H9 (cell line): ENCODE data around the gene BPIFB6. TPM values are rescaled to one million over a fixed set of nuclear protein-coding genes. Genes with fewer than 3 reads are reported as not detected.

Source experiments
- DNase-seq: peaks from one replicate; pipeline ENCODE4 v3.0.0-alpha.2; 2017
- H2AFZ ChIP-seq: one replicate; pipeline ENCODE4 v1.6.1; 2013; ENCODE audit warnings: mild to moderate bottlenecking, low read length, control low read depth, moderate library complexity
- H2AK5ac ChIP-seq: 2 replicates; pipeline ENCODE4 v1.6.1; 2013; ENCODE audit warnings: low read length, control low read depth, mixed read lengths; ENCODE audit not compliant: insufficient read length
- H2BK120ac ChIP-seq: one replicate; pipeline ENCODE4 v1.6.1; 2013; ENCODE audit warnings: low read depth, mild to moderate bottlenecking, low read length, control low read depth, inconsistent platforms; ENCODE audit not compliant: poor library complexity, severe bottlenecking
- H2BK12ac ChIP-seq: 2 replicates; pipeline ENCODE4 v1.6.1; 2013; ENCODE audit warnings: low read length, control low read depth, mixed read lengths, low read depth; ENCODE audit not compliant: insufficient read length
- H2BK15ac ChIP-seq: 2 replicates; pipeline ENCODE4 v1.6.1; 2013; ENCODE audit warnings: low read depth, low read length, control low read depth
- H2BK20ac ChIP-seq: one replicate; pipeline ENCODE4 v1.6.1; 2013; ENCODE audit warnings: low read depth, mild to moderate bottlenecking, low read length, control low read depth, inconsistent platforms; ENCODE audit not compliant: poor library complexity, severe bottlenecking
- H2BK5ac ChIP-seq: 2 replicates; pipeline ENCODE4 v1.6.1; 2013; ENCODE audit warnings: low read length, control low read depth, mixed read lengths; ENCODE audit not compliant: insufficient read length
- H3K14ac ChIP-seq: 2 replicates; pipeline ENCODE4 v1.6.1; 2013; ENCODE audit warnings: low read length, control low read depth; ENCODE audit not compliant: insufficient read depth
- H3K18ac ChIP-seq: 2 replicates; pipeline ENCODE4 v1.6.1; 2013; ENCODE audit warnings: low read depth, mild to moderate bottlenecking, mixed read lengths, low read length, control low read depth; ENCODE audit not compliant: insufficient read length
- H3K23ac ChIP-seq: 2 replicates; pipeline ENCODE4 v1.6.1; 2013; ENCODE audit warnings: low read length, control low read depth, mixed read lengths, low read depth; ENCODE audit not compliant: insufficient read length
- H3K23me2 ChIP-seq: 2 replicates; pipeline ENCODE4 v1.6.1; 2013; ENCODE audit warnings: low read depth, mild to moderate bottlenecking, mixed read lengths, low read length, control low read depth; ENCODE audit not compliant: insufficient read length, poor library complexity, severe bottlenecking
- H3K27ac ChIP-seq: 2 replicates; pipeline ENCODE4 v1.5.1; 2013; ENCODE audit warnings: low read length, control low read depth, mixed read lengths, low read depth; ENCODE audit not compliant: insufficient read length
- H3K27me3 ChIP-seq: 2 replicates; pipeline ENCODE4 v1.6.1; 2013; ENCODE audit warnings: low read length, control low read depth, inconsistent platforms; ENCODE audit not compliant: insufficient read depth
- H3K4ac ChIP-seq: 2 replicates; pipeline ENCODE4 v1.6.1; 2013; ENCODE audit warnings: low read depth, mild to moderate bottlenecking, control low read depth, inconsistent platforms, low read length, moderate library complexity
- H3K4me1 ChIP-seq: 2 replicates; pipeline ENCODE4 v1.6.1; 2013; ENCODE audit warnings: low read length, control low read depth, inconsistent platforms; ENCODE audit not compliant: insufficient read depth
- H3K4me2 ChIP-seq: 2 replicates; pipeline ENCODE4 v1.6.1; 2013; ENCODE audit warnings: low read length, control low read depth, mixed read lengths; ENCODE audit not compliant: insufficient read length, insufficient read depth
- H3K56ac ChIP-seq: 2 replicates; pipeline ENCODE4 v1.6.1; 2013; ENCODE audit warnings: low read depth, mild to moderate bottlenecking, mixed read lengths, low read length, control low read depth; ENCODE audit not compliant: insufficient read length
- H3K79me1 ChIP-seq: 2 replicates; pipeline ENCODE4 v1.6.1; 2013; ENCODE audit warnings: low read depth, mild to moderate bottlenecking, moderate library complexity, low read length, control low read depth, inconsistent platforms; ENCODE audit not compliant: insufficient read depth, poor library complexity, severe bottlenecking
- H3K79me2 ChIP-seq: 2 replicates; pipeline ENCODE4 v1.6.1; 2013; ENCODE audit warnings: low read length, control low read depth, inconsistent platforms; ENCODE audit not compliant: insufficient read depth
- H3K9ac ChIP-seq: 2 replicates; pipeline ENCODE4 v1.6.1; 2013; ENCODE audit warnings: low read length, control low read depth, mixed read lengths; ENCODE audit not compliant: insufficient read length; ENCODE audit errors: extremely low read depth
- H3K9me3 ChIP-seq: one replicate; pipeline ENCODE4 v1.6.1; 2013; ENCODE audit warnings: low read depth, low read length, inconsistent platforms; ENCODE audit not compliant: control insufficient read depth
- H3T11ph ChIP-seq: one replicate; pipeline ENCODE4 v1.6.1; 2013; ENCODE audit warnings: mild to moderate bottlenecking, low read length, control low read depth, inconsistent platforms
- H4K20me1 ChIP-seq: one replicate; pipeline ENCODE4 v1.6.1; 2013; ENCODE audit not compliant: control insufficient read depth, insufficient read length, insufficient read depth
- H4K5ac ChIP-seq: 2 replicates; pipeline ENCODE4 v1.6.1; 2013; ENCODE audit warnings: low read depth, mild to moderate bottlenecking, mixed read lengths, low read length, control low read depth; ENCODE audit not compliant: insufficient read length
- H4K8ac ChIP-seq: replicated peaks from 2 replicates; pipeline ENCODE4 v1.6.1; 2013; ENCODE audit warnings: low read length, control low read depth, mixed read lengths, low read depth; ENCODE audit not compliant: insufficient read length
- H4K91ac ChIP-seq: 2 replicates; pipeline ENCODE4 v1.6.1; 2013; ENCODE audit warnings: low read depth, mild to moderate bottlenecking, moderate library complexity, mixed read lengths, low read length, control low read depth; ENCODE audit not compliant: insufficient read length
- H3K27ac Mint-ChIP-seq, 3 experiments: 2 replicates in 2 of 3; 3 replicates in 1 of 3; pipeline ENCODE4 v1.8.0; 2020 to 2021; ENCODE audit warnings: mixed read lengths in 3 of 3, mild to moderate bottlenecking in 1 of 3, moderate library complexity in 1 of 3
- H3K27me3 Mint-ChIP-seq: 2 replicates; pipeline ENCODE4 v1.8.0; 2021; ENCODE audit warnings: low read depth, mild to moderate bottlenecking, moderate library complexity, mixed read lengths
- H3K36me3 Mint-ChIP-seq, 3 experiments: 2 replicates in 2 of 3; 3 replicates in 1 of 3; pipeline ENCODE4 v1.8.0; 2020 to 2021; ENCODE audit warnings: low read depth in 3 of 3, mixed read lengths in 3 of 3; ENCODE audit not compliant: insufficient read depth in 1 of 3
- H3K4me1 Mint-ChIP-seq, 2 experiments: 2 replicates each; pipeline ENCODE4 v1.8.0; 2020; ENCODE audit warnings: mixed read lengths in 2 of 2
- H3K4me3 Mint-ChIP-seq, 2 experiments: 2 replicates in 1 of 2; 3 replicates in 1 of 2; pipeline ENCODE4 v1.8.0; 2020 to 2021; ENCODE audit warnings: mild to moderate bottlenecking in 2 of 2, mixed read lengths in 2 of 2, moderate library complexity in 1 of 2
- H3K9me3 Mint-ChIP-seq, 2 experiments: 2 replicates in 1 of 2; 3 replicates in 1 of 2; pipeline ENCODE4 v1.8.0; 2020; ENCODE audit warnings: mild to moderate bottlenecking in 2 of 2, mixed read lengths in 2 of 2, moderate library complexity in 1 of 2
- CTCF ChIP-seq: fragments of 200-600 bp; sonication (generic); conservative IDR thresholded peaks from 3 replicates; pipeline ENCODE4 v1.8.0; 2021; ENCODE audit warnings: antibody characterized with exemption, mild to moderate bottlenecking
- WGBS: extraction: QIAGEN DNeasy Blood & Tissue Kit; methylation state at CpG from one replicate; pipeline ENCODE4 v1.1.7; 2013; ENCODE audit warnings: missing lambda C conversion rate, low lambda C conversion rate, mixed read lengths; ENCODE audit not compliant: insufficient read length; ENCODE audit errors: extremely low coverage; 5-methylcytosine and 5-hydroxymethylcytosine counted together
- total RNA-seq: library from RNA; stranded (reverse); gene quantifications from 2 replicates; pipeline ENCODE4 v1.2.1, GENCODE V29; 2021

BPIFB6 gene
- total RNA-seq, 1 experiment from 2014 or later = not detected

- no peak overlapping the region for H2BK12ac ChIP-seq
- H3K27ac ChIP-seq = no peak overlapping the region
- Mint-ChIP-seq H3K4me3 (no peak overlapping the region), H3K27ac (no peak overlapping the region), H3K9me3 (peaks cover 5% of the 10 kb centered on the region in 2 experiments; a peak in 3 of 5 replicates), H3K27me3 (peaks cover 4% of the 10 kb centered on the region), H3K4me1 (no peaks in the 10 kb centered on the region), H3K36me3 (peaks cover 0 to 4% (median 0%) of the 10 kb centered on the region in 3 experiments; a peak in 3 of 7 replicates)
- H4K20me1 ChIP-seq = no peaks in the 10 kb centered on the region
- no peaks in the 10 kb centered on the region for H3K23me2 ChIP-seq
- no peak overlapping the region for H2BK15ac ChIP-seq
- H2BK5ac ChIP-seq = no peak overlapping the region
- H3K9me3 ChIP-seq = no peaks in the 10 kb centered on the region
- no peak overlapping the region for H3K23ac ChIP-seq
- H4K91ac ChIP-seq = no peak overlapping the region
- no peak overlapping the region for H3K18ac ChIP-seq
- no peak overlapping the region for H3K56ac ChIP-seq
- H2BK20ac ChIP-seq = no peak overlapping the region
- no peaks in the 10 kb centered on the region for H3K27me3 ChIP-seq
- no peak overlapping the region for H2BK120ac ChIP-seq
- H3K4me1 ChIP-seq = no peaks in the 10 kb centered on the region
- no peak overlapping the region for H2AFZ ChIP-seq
- TF ChIP-seq CTCF = no peak
- no peaks in the 10 kb centered on the region for H3K79me1 ChIP-seq
- no peak overlapping the region for H3K14ac ChIP-seq
- H4K5ac ChIP-seq = no peak overlapping the region
- H3T11ph ChIP-seq = no peak overlapping the region
- DNase-seq = no peak
- WGBS = no CpG with 5 or more reads among the region's 8 CpGs
- H2AK5ac ChIP-seq = no peak overlapping the region
- H3K4me2 ChIP-seq = no peak overlapping the region
- H3K4ac ChIP-seq = no peak overlapping the region
- H3K9ac ChIP-seq = no peak overlapping the region
- no peaks in the 10 kb centered on the region for H3K79me2 ChIP-seq
- H4K8ac ChIP-seq = no peak overlapping the region
Observed at GRCh38 chr20:33006776-33007375, 24.6 kb upstream of the BPIFB6 start.
